GM12878 (cell line): ENCODE data around the gene TMEM97. TPM values are rescaled to one million over a fixed set of nuclear protein-coding genes. Genes with fewer than 3 reads are reported as not detected.

ENCODE experiments used
- ATAC-seq: fragments of 200-7000 bp; cut with Tn5 transposase; 3 replicates; pipeline ENCODE4 v1.9.1; 2020; ENCODE audit warnings: mild to moderate bottlenecking, moderate library complexity
- BruUV-seq: library from RNA; stranded (reverse); fragments of 400-500 nt; replicated peaks from 2 replicates; lab custom pipeline; 2021; lab: Mats Ljungman, UMichigan
- CTCF ChIA-PET: fragments of 300-600 bp; sonication (Branson Sonifier 250); formaldehyde crosslinking; extraction: SDS; loops from one replicate; lab custom pipeline; 2021; ENCODE audit warnings: inconsistent platforms; lab: Yijun Ruan, JAX
- POLR2A ChIA-PET: fragments of 350-600 bp; formaldehyde crosslinking; extraction: SDS; loops from one replicate; lab custom pipeline; 2021; ENCODE audit warnings: inconsistent platforms; lab: Charles Lee
- RAD21 ChIA-PET: fragments of 300-600 bp; sonication (Branson Sonifier 250); formaldehyde crosslinking; loops from one replicate; lab custom pipeline; 2023; ENCODE audit warnings: antibody characterized with exemption; ENCODE audit not compliant: unreplicated experiment; lab: Charles Lee
- SMC1A ChIA-PET: fragments of 300-600 bp; sonication (Branson Sonifier 250); formaldehyde crosslinking; loops from one replicate; lab custom pipeline; 2023; ENCODE audit not compliant: unreplicated experiment, uncharacterized antibody; lab: Charles Lee
- DNase-seq: peaks from one replicate; pipeline ENCODE4 v3.0.0-alpha.2; 2011; ENCODE audit warnings: low read depth, low spot score
- FAIRE-seq: peaks from 3 replicates; lab custom pipeline; 2011; peaks lifted over from hg19 to GRCh38; lab: Jason Lieb, UNC
- H2AFZ ChIP-seq: 2 replicates; pipeline ENCODE4 v1.6.0; 2011; ENCODE audit warnings: low read depth, low read length, control low read depth; ENCODE audit not compliant: control insufficient read depth
- H3K27ac ChIP-seq: 2 replicates; pipeline ENCODE4 v1.5.1; 2011; ENCODE audit warnings: control low read depth; ENCODE audit not compliant: control insufficient read depth, insufficient read depth
- H3K27me3 ChIP-seq, 2 experiments: replicated peaks in 1 of 2; 2 replicates each; pipeline versions ENCODE4 v1.6.0 to v1.6.1; 2011; ENCODE audit warnings: low read length in 1 of 2; ENCODE audit not compliant: control insufficient read depth in 2 of 2, insufficient read depth in 2 of 2
- H3K36me3 ChIP-seq, 2 experiments: 2 replicates each; pipeline ENCODE4 v1.5.1; 2011; ENCODE audit warnings: low read length in 1 of 2; ENCODE audit not compliant: control insufficient read depth in 2 of 2, insufficient read depth in 2 of 2
- H3K4me1 ChIP-seq: 2 replicates; pipeline ENCODE4 v1.6.1; 2011; ENCODE audit warnings: mild to moderate bottlenecking, low read length, moderate library complexity, mixed read lengths; ENCODE audit not compliant: control insufficient read depth, insufficient read depth
- H3K4me2 ChIP-seq: 2 replicates; pipeline ENCODE4 v1.6.0; 2011; ENCODE audit warnings: control low read depth; ENCODE audit not compliant: control insufficient read depth, insufficient read depth
- H3K4me3 ChIP-seq: fragments of 200-600 bp; sonication (generic); 2 replicates; pipeline ENCODE4 v1.5.1; 2016
- H3K79me2 ChIP-seq: 2 replicates; pipeline ENCODE4 v1.6.0; 2011; ENCODE audit warnings: low read length; ENCODE audit not compliant: control insufficient read depth, insufficient read depth
- H3K9ac ChIP-seq: 2 replicates; pipeline ENCODE4 v1.8.0; 2011; ENCODE audit warnings: low read length, control low read depth, mixed read lengths; ENCODE audit not compliant: control insufficient read depth, insufficient read depth
- H3K9me3 ChIP-seq: replicated peaks from 3 replicates; pipeline ENCODE4 v1.5.1; 2011; ENCODE audit warnings: mild to moderate bottlenecking, low read length; ENCODE audit not compliant: control insufficient read depth, insufficient read depth
- H4K20me1 ChIP-seq: 2 replicates; pipeline ENCODE4 v1.6.0; 2011; ENCODE audit not compliant: control insufficient read depth, insufficient read depth
- NBN ChIP-seq: fragments of 450-650 bp; IDR thresholded peaks from 2 replicates; pipeline ENCODE4 v1.6.1; 2016
- POLR2AphosphoS2 ChIP-seq: IDR thresholded peaks from 2 replicates; pipeline ENCODE4 v1.6.1; 2011; ENCODE audit warnings: low read depth, mild to moderate bottlenecking, low read length, improper control_type of control experiment, moderate library complexity
- RUNX3 ChIP-seq: IDR thresholded peaks from 2 replicates; pipeline ENCODE4 v1.6.1; 2012; ENCODE audit warnings: low read length, inconsistent platforms
- SIN3A ChIP-seq: IDR thresholded peaks from 2 replicates; pipeline ENCODE4 v1.6.1; 2012; ENCODE audit warnings: low read depth, low read length, improper control_type of control experiment
- SMAD5 ChIP-seq: IDR thresholded peaks from 2 replicates; pipeline ENCODE4 v1.6.1; 2016; ENCODE audit warnings: antibody characterized with exemption, low read depth
- TARDBP ChIP-seq: IDR thresholded peaks from 2 replicates; pipeline ENCODE4 v1.6.1; 2016; ENCODE audit warnings: borderline replicate concordance
- TCF3 ChIP-seq: IDR thresholded peaks from 2 replicates; pipeline ENCODE4 v1.6.1; 2012; ENCODE audit warnings: low read depth, mild to moderate bottlenecking, low read length, borderline replicate concordance; ENCODE audit not compliant: insufficient read depth
- ZNF622 ChIP-seq: fragments of 450-650 bp; IDR thresholded peaks from 2 replicates; pipeline ENCODE4 v1.6.1; 2017; ENCODE audit warnings: mild to moderate bottlenecking, inconsistent platforms
- WGBS: methylation state at CpG from one replicate; pipeline ENCODE4 v1.1.6; 2016; ENCODE audit warnings: low lambda C conversion rate; ENCODE audit not compliant: insufficient replicate concordance, insufficient coverage; ENCODE audit errors: missing lambda C conversion rate; 5-methylcytosine and 5-hydroxymethylcytosine counted together
- in situ Hi-C: fragments of 300-500 bp; cut with MboI; formaldehyde crosslinking; loops from 9 replicates; pipeline ENCODE4 v1.14.3; 2018; ENCODE audit warnings: mixed read lengths
- intact Hi-C: fragments of 100-400 bp; cut with micrococcal nuclease; formaldehyde crosslinking; loops from one replicate; pipeline ENCODE4 v1.14.2; 2022; ENCODE audit not compliant: unreplicated experiment
- polyA plus RNA-seq, 11 experiments: library from polyadenylated mRNA; depleted of rRNA in 4 of 11; unstranded in 6 of 11; stranded (reverse) in 5 of 11; fragments of >200 nt; fragmentation: Nextera tagmentation in 4 of 11; fragmentation: Illumina TruSeq in 1 of 11; extraction: Ambion mirVana in 4 of 11; extraction: Trizol in 1 of 11; gene quantifications; 1 replicate in 1 of 11; 2 replicates in 10 of 11; pipeline versions ENCODE4 v1.2.1 to v1.2.3, GENCODE V29; 2011 to 2016; ENCODE audit warnings: inconsistent platforms in 2 of 11, missing spikeins in 2 of 11, low read depth in 1 of 11
- total RNA-seq, 4 experiments: library from RNA; depleted of rRNA in 3 of 4; stranded (reverse); fragments of >200 nt in 3 of 4; fragmentation: Illumina TruSeq in 1 of 4; extraction: Trizol in 1 of 4; gene quantifications; 2 replicates each; pipeline versions ENCODE4 v1.2.1 to v1.2.3, GENCODE V29; 2013 to 2021
- TF ChIP-seq, protein P1 (sequence below): fragments of 450-650 bp; IDR thresholded peaks from 2 replicates; pipeline ENCODE4 v1.6.1; 2017; ENCODE audit warnings: low read depth, mild to moderate bottlenecking, moderate library complexity

Gene TMEM97
- total and polyA plus RNA-seq, 10 of the 15 experiments (the other 5 are each of a cell fraction or from before 2014, with no cell fraction given) = 58.0 to 134 (median 86.0) TPM

DNA sequence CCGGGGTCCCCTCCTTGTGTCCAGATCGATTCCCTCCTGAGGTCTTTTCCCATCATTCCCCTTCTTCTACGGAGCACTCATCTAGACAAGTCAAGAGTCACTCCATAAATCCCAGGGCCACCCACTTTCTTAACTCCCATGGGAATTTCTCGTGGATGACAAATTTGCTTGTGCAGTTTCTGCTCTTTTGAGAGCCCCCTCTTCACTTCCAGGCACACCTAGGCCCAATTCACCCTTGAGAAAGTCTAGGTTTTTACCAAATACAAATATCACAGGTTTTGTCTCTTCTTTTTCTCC is 38.8 kb downstream of the TMEM97 start (continued):
- TF ChIP-seq, protein P1, sequence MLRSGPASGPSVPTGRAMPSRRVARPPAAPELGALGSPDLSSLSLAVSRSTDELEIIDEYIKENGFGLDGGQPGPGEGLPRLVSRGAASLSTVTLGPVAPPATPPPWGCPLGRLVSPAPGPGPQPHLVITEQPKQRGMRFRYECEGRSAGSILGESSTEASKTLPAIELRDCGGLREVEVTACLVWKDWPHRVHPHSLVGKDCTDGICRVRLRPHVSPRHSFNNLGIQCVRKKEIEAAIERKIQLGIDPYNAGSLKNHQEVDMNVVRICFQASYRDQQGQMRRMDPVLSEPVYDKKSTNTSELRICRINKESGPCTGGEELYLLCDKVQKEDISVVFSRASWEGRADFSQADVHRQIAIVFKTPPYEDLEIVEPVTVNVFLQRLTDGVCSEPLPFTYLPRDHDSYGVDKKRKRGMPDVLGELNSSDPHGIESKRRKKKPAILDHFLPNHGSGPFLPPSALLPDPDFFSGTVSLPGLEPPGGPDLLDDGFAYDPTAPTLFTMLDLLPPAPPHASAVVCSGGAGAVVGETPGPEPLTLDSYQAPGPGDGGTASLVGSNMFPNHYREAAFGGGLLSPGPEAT = peak; percentile 64; the same call in 1 of the 2 replicates
- TF ChIP-seq TCF3 = no peak
- TF ChIP-seq NBN = no peak; the same call in 1 of the 2 replicates
- TF ChIP-seq RUNX3 = 0 out of 2 replicates have a peak, but pooled peaks have one; percentile 1

- TF ChIP-seq ZNF622 (no peak), POLR2AphosphoS2 (no peak), TARDBP (no peak), NBN (no peak), SMAD5 (no peak), SIN3A (no peak)
- BruUV-seq = no TSS peak
- DNase-seq (no peak), ATAC-seq (no peak), FAIRE-seq (no peak)
- ChIA-PET SMC1A (no interaction called here), CTCF (interaction anchor here (1.4 kb wide), 1 partner anchor 53 kb away, joined by 5 read pairs; no protein-coding TSS in a partner anchor), RAD21 (no interaction called here), POLR2A (no interaction called here)
- in situ Hi-C loops (no loop called here), intact Hi-C loops (no loop called here)
- Histone ChIP-seq H3K36me3 (peaks cover 2 to 9% of the 10 kb centered on the region in 2 experiments; a peak in 3 of 4 replicates), H3K27ac (no peak overlapping the region), H4K20me1 (no peaks in the 10 kb centered on the region), H2AFZ (no peak overlapping the region), H3K4me2 (no peak overlapping the region), H3K4me1 (peaks cover 2% of the 10 kb centered on the region; the same call in 1 of the 2 replicates), H3K4me3 (no peak overlapping the region), H3K27me3 (no peaks in the 10 kb centered on the region), H3K79me2 (peaks cover 4% of the 10 kb centered on the region), H3K9me3 (no peaks in the 10 kb centered on the region), H3K9ac (no peak overlapping the region)
- WGBS = 99% methylated on average over 5 of the region's 5 CpGs
These were observed 44.2 kb downstream of the TMEM97 start for GRCh38 chr17:28363186-28363585.
